Choroid plexus epithelial cell (primary cell): ENCODE measurements around the gene FLVCR1.
"Not testable (repeated sequence)": the region's sequence is repeated elsewhere in the genome, so short reads cannot be mapped to it uniquely, and the experiment has no call there.

ENCODE experiments used
- DNase-seq: peaks from one replicate; pipeline ENCODE4 v3.0.0-alpha.2; 2010; ENCODE audit warnings: low read depth
- H3K4me3 ChIP-seq: 2 replicates; pipeline ENCODE4 v1.5.1; 2011; ENCODE audit warnings: low read depth, mild to moderate bottlenecking, control low read depth, low read length, moderate library complexity
- TF ChIP-seq, protein P1 (sequence below): conservative IDR thresholded peaks from 2 replicates; pipeline ENCODE4 v1.5.1; 2011; ENCODE audit warnings: low read depth, mild to moderate bottlenecking, control low read depth, inconsistent platforms, low read length, moderate library complexity

FLVCR1 gene

GRCh38 chr1:212825798-212826452 is 32.1 kb upstream of the FLVCR1 start:
- no peak for DNase-seq
- TF ChIP-seq, protein P1, sequence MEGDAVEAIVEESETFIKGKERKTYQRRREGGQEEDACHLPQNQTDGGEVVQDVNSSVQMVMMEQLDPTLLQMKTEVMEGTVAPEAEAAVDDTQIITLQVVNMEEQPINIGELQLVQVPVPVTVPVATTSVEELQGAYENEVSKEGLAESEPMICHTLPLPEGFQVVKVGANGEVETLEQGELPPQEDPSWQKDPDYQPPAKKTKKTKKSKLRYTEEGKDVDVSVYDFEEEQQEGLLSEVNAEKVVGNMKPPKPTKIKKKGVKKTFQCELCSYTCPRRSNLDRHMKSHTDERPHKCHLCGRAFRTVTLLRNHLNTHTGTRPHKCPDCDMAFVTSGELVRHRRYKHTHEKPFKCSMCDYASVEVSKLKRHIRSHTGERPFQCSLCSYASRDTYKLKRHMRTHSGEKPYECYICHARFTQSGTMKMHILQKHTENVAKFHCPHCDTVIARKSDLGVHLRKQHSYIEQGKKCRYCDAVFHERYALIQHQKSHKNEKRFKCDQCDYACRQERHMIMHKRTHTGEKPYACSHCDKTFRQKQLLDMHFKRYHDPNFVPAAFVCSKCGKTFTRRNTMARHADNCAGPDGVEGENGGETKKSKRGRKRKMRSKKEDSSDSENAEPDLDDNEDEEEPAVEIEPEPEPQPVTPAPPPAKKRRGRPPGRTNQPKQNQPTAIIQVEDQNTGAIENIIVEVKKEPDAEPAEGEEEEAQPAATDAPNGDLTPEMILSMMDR: no peak
- H3K4me3 ChIP-seq: no peak overlapping the region

DNA sequence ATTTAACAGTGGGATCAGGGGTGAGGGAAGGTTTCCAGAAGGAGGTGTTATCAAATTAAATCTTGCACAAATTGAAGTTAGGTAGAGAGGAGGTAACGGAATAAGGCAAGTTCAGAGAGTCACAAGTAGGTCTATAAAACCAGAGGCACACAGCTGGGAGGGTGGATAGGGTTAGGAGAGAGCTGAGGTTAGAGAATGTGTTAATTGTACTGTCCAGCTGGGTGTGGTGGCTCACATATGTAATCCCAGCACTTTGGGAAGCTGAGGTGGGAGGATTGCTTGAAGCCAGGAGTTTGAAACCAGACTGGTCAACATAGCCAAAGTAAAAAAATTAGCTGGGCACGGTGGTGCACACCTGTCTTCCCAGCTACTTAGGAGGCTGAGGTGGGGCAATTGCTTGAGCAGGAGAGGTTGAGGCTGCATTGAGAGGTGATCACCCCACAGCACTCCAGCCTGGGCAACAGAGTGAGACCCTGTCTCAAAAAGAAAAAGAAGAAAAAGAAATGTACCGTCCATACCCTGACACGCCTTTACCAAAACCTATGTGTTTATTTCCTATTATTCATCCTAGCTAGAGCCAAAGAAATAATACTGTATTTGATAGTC is 30.8 kb upstream of the FLVCR1 start:
- no peak overlapping the region for H3K4me3 ChIP-seq
- no peak for DNase-seq
- TF ChIP-seq, protein P1: no peak

DNA sequence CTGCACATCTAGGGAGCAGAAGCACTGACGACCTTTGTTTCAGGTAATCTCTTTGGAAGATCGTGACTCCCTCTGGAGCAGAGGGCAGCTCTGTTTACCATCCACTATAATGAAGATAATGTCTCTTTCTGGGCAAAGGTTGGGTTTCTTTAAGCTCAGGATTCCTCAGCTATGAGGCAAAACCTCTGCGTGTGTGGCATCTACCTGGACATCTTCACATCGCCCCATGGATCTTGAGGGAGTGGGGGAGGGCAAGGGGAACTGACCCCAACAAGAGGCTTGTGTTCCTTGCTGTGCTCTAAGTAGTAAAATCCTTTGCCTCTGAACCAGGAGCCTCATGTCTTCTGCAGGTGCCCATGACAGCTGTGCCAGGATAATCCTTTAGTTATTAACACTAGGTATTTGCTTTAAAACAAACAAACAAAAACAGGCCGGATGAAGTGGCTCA is 30.2 kb upstream of the FLVCR1 start:
- DNase-seq: no peak
- TF ChIP-seq, protein P1: no peak
- no peak overlapping the region for H3K4me3 ChIP-seq

GRCh38 chr1:212828395-212828794 is 29.7 kb upstream of the FLVCR1 start:
- no peak for DNase-seq
- TF ChIP-seq, protein P1: no peak
- H3K4me3 ChIP-seq: no peak overlapping the region

GRCh38 chr1:212833211-212834207 is 24.6 kb upstream of the FLVCR1 start:
- H3K4me3 ChIP-seq, DNase-seq: not testable (repeated sequence)

DNA sequence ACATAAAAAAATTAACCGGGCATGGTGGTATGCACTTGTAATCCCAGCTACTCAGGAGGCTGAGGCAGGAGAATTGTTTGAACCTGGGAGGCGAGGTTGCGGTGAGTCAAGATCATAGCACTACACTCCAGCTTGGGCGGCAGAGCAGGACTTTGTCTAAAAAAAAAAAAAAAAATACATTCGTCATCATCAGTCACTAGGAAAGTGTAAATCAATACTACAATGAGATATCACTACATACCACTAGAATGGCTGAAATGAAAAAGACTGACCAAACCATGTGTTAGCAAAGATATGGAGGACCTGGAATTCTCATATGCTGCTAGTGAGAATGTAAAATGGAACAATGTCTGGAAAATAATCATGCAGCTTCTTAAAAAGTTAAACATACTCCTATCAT is 19.9 kb upstream of the FLVCR1 start:
- H3K4me3 ChIP-seq: no peak overlapping the region
- no peak for DNase-seq
- TF ChIP-seq, protein P1: no peak

DNA sequence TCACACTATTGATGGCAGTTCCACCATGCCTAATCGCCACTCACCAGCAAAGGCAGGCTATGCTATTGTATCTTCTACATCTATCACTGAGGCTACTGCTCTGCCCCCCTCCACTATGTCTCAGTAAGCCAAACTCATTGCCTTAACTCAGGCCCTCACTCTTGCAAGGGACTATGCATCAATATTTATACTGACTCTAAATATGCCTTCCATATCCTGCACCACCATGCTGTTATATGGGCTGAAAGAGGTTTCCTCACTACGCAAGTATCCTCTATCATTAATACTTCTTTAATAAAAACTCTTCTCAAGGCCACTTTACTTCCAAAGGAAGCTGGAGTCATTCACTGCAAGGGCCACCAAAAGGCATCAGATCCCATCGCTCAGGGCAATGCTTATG is 13.6 kb upstream of the FLVCR1 start:
- H3K4me3 ChIP-seq, DNase-seq: not testable (repeated sequence)
